Measurements from ENCODE around the gene DNAH17. TPM values are rescaled to one million over a fixed set of nuclear protein-coding genes. Genes with fewer than 3 reads are reported as not detected.

DNAH17 gene
- total RNA-seq, 1 experiment from 2014 or later: 0.69 TPM

DNA sequence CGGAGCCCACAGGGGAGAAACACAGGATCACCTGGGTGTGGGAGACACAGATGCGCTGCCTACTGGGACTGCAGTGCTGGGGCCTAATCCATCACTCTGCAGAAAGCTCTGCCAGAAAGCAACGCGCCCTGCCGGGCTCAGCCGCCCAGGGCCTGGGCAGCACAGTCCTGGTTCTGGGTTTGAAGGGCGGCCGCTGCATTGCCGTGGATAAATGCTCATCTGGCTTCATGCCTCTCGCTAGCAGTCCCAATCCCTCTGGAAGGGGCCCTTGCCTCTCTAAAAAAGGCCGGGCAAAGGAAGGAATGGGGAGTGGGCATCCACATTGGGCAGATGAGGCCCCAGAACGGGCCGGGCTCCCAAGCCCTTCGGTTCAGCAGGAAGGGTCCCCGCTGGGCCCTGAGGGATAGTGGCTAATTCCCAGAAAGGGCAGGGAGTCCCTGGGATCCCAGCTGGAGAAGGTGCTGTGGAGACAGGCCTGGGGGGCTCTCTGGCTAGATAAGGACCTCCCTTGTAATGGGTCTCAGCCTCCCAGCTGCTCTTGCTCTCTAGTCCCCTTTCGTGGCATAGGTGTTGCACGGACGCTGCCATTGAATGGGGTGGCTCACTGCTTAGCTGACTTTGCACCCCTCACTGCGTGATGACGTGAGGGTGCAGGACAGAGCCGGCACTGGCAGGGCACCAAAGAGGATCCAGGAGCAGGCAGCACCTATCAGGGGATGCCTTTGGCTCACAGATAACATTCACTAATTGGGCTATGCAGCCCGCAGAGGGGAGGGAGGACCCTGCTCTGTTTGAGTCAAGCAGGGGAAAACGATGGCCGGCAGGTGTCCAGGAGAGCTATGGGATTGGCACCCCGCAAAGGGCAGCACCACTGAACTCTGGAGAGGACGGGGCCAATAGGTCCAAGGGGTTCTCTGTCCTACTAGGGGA is 110.1 kb downstream of the DNAH17 start:
- CTCF ChIA-PET: no interaction called here
- RAD21 ChIA-PET (ENCODE audit: low non-redundant PET in 1 of 2, low total read pairs in 2 of 2, uncharacterized antibody in 2 of 2, unreplicated experiment in 2 of 2): no interaction called here
- no peak for ATAC-seq

More for the DNA sequence above, 110.1 kb downstream of the DNAH17 start:
- no peak overlapping the region for H3K4me2 ChIP-seq (ENCODE audit: low read length)
- H3K4me3 ChIP-seq (replicated peaks in 1 of 2; ENCODE audit: low read depth in 1 of 2, low read length in 2 of 2): no peak overlapping the region
- no peaks in the 10 kb centered on the region for H3K27me3 ChIP-seq (ENCODE audit: insufficient read depth, low read length)
- POLR2A ChIA-PET: no interaction called here
- no peak overlapping the region for H3K9ac ChIP-seq (ENCODE audit: low read length)
- H2AFZ ChIP-seq (ENCODE audit: low read depth, low read length, poor library complexity, severe bottlenecking): no peak overlapping the region
- no peaks in the 10 kb centered on the region for H4K20me1 ChIP-seq (ENCODE audit: insufficient read depth)
- H3K4me1 ChIP-seq (ENCODE audit: control insufficient read depth in 1 of 2, insufficient read depth in 2 of 2, low read length in 2 of 2): no peaks in the 10 kb centered on the region
- no TSS peak for BruUV-seq (replicated peaks)
- no peak overlapping the region for H3K27ac ChIP-seq (ENCODE audit: low read depth, low read length)
- no peaks in the 10 kb centered on the region for H3K9me3 ChIP-seq (ENCODE audit: control insufficient read depth in 1 of 2, insufficient read depth in 1 of 2, low read depth in 1 of 2, low read length in 2 of 2)
- H3K36me3 ChIP-seq (ENCODE audit: control insufficient read depth in 1 of 2, insufficient read depth in 2 of 2, low read length in 2 of 2): no peaks in the 10 kb centered on the region
- TF ChIP-seq TCF7L2 (IDR thresholded peaks at IDR 0.05; ENCODE audit: borderline replicate concordance, extremely low read depth, insufficient read depth, insufficient read length) (no peak), CEBPB (IDR thresholded peaks at IDR 0.05; ENCODE audit: low read depth) (no peak), EZH2phosphoT487 (IDR thresholded peaks at IDR 0.05; ENCODE audit: borderline replicate concordance) (no peak), POLR2A (IDR thresholded peaks at IDR 0.05; ENCODE audit: borderline replicate concordance, extremely low read depth, insufficient read depth, insufficient read length) (no peak), RAD21 (IDR thresholded peaks at IDR 0.05; ENCODE audit: low read depth) (no peak), ZFX (IDR thresholded peaks at IDR 0.05) (no peak), JUND (IDR thresholded peaks at IDR 0.05) (no peak), EZH2 (IDR thresholded peaks at IDR 0.05) (no peak), SIN3A (IDR thresholded peaks at IDR 0.05; ENCODE audit: low read depth) (no peak), ZNF274 (IDR thresholded peaks at IDR 0.05; ENCODE audit: low read depth, low read length) (no peak), YY1 (IDR thresholded peaks at IDR 0.05; ENCODE audit: extremely low read depth, insufficient replicate concordance, low read depth, low read length) (no peak), SP1 (IDR thresholded peaks at IDR 0.05; ENCODE audit: low read depth) (no peak), EGR1 (IDR thresholded peaks at IDR 0.05; ENCODE audit: low read depth) (no peak)
- TF ChIP-seq, protein P1, sequence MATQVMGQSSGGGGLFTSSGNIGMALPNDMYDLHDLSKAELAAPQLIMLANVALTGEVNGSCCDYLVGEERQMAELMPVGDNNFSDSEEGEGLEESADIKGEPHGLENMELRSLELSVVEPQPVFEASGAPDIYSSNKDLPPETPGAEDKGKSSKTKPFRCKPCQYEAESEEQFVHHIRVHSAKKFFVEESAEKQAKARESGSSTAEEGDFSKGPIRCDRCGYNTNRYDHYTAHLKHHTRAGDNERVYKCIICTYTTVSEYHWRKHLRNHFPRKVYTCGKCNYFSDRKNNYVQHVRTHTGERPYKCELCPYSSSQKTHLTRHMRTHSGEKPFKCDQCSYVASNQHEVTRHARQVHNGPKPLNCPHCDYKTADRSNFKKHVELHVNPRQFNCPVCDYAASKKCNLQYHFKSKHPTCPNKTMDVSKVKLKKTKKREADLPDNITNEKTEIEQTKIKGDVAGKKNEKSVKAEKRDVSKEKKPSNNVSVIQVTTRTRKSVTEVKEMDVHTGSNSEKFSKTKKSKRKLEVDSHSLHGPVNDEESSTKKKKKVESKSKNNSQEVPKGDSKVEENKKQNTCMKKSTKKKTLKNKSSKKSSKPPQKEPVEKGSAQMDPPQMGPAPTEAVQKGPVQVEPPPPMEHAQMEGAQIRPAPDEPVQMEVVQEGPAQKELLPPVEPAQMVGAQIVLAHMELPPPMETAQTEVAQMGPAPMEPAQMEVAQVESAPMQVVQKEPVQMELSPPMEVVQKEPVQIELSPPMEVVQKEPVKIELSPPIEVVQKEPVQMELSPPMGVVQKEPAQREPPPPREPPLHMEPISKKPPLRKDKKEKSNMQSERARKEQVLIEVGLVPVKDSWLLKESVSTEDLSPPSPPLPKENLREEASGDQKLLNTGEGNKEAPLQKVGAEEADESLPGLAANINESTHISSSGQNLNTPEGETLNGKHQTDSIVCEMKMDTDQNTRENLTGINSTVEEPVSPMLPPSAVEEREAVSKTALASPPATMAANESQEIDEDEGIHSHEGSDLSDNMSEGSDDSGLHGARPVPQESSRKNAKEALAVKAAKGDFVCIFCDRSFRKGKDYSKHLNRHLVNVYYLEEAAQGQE (IDR thresholded peaks at IDR 0.05; ENCODE audit: low read depth): no peak
- TF ChIP-seq, protein P2, sequence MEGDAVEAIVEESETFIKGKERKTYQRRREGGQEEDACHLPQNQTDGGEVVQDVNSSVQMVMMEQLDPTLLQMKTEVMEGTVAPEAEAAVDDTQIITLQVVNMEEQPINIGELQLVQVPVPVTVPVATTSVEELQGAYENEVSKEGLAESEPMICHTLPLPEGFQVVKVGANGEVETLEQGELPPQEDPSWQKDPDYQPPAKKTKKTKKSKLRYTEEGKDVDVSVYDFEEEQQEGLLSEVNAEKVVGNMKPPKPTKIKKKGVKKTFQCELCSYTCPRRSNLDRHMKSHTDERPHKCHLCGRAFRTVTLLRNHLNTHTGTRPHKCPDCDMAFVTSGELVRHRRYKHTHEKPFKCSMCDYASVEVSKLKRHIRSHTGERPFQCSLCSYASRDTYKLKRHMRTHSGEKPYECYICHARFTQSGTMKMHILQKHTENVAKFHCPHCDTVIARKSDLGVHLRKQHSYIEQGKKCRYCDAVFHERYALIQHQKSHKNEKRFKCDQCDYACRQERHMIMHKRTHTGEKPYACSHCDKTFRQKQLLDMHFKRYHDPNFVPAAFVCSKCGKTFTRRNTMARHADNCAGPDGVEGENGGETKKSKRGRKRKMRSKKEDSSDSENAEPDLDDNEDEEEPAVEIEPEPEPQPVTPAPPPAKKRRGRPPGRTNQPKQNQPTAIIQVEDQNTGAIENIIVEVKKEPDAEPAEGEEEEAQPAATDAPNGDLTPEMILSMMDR (IDR thresholded peaks at IDR 0.05 in 2 of 3, conservative IDR thresholded peaks at IDR 0.05 in 1 of 3; ENCODE audit: borderline replicate concordance in 1 of 3, insufficient read depth in 1 of 3, low read depth in 2 of 3, low read length in 2 of 3): no peak
- TF ChIP-seq, protein P3, sequence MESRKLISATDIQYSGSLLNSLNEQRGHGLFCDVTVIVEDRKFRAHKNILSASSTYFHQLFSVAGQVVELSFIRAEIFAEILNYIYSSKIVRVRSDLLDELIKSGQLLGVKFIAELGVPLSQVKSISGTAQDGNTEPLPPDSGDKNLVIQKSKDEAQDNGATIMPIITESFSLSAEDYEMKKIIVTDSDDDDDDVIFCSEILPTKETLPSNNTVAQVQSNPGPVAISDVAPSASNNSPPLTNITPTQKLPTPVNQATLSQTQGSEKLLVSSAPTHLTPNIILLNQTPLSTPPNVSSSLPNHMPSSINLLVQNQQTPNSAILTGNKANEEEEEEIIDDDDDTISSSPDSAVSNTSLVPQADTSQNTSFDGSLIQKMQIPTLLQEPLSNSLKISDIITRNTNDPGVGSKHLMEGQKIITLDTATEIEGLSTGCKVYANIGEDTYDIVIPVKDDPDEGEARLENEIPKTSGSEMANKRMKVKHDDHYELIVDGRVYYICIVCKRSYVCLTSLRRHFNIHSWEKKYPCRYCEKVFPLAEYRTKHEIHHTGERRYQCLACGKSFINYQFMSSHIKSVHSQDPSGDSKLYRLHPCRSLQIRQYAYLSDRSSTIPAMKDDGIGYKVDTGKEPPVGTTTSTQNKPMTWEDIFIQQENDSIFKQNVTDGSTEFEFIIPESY (IDR thresholded peaks at IDR 0.05; ENCODE audit: extremely low read depth, insufficient replicate concordance, low read length): no peak
- intact Hi-C loops (cut with micrococcal nuclease): no loop called here
- no peak for DNase-seq (ENCODE audit: low read depth, low spot score)
- no peaks in the 10 kb centered on the region for H3K9me2 ChIP-seq (ENCODE audit: insufficient read depth)
- H3K79me2 ChIP-seq (ENCODE audit: insufficient read depth, low read length): no peaks in the 10 kb centered on the region

Measured in HCT116 (cell line).